ENCODE results near the gene ZBTB24.
"Not testable (repeated sequence)": the region's sequence is repeated elsewhere in the genome, so short reads cannot be mapped to it uniquely, and the experiment has no call there.

Gene ZBTB24

DNA sequence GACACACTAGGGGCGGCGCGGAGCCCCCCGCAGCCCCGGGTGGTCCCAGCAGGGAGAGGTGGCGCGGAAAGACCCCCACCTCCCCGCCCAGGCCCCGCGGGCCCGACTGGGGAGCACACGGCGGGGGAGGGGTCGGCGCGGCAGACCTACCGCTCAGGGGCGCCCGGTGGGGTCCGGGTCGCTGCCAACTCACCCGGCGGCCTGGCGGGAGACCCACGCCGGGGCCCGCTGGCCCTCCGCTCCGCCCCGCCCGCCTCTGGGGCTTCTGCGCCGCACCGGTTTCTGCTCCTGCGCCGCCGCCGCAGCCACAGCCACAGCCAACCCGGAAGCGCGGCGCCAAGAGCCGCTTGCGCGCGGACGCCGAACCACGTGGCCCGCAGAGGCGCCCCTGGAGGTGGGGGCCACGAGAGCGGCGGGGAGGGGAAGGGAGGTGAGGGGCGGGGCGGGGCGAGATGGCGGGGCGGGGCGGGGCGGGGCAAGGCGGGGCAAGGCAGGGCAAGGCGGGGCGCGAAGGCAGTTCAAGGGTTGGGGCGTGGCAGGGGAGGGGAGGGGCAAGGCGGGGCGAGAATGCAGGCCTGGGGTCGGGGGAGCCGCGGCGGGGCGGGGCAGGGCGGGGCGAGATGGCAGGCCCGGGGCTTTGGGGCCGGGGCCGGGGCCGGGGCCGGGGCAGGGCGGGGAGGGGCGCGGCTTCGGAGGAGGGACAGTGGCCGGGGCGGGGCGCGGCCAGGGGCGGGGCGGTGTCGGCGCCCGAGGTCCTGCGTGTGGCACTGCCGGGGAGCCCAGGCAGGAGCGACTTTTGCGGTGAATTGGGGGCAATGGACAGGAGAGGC, at the start of gene ZBTB24:
ZBTB24 (minus strand) TSS at position 315 of the 830 bp plus-strand sequence. CDS start 1,193 bp downstream, outside the sequence.
- DNase-seq (ENCODE audit: low spot score): peak; percentile 83

GRCh38 chr6:109531446-109531845, 48.4 kb upstream of the ZBTB24 start:
- DNase-seq (ENCODE audit: low spot score): no peak

GRCh38 chr6:109527989-109528388, 45.0 kb upstream of the ZBTB24 start:
- DNase-seq (ENCODE audit: low spot score): peak; percentile 17

- DNase-seq (ENCODE audit: low spot score): peak; percentile 42
Observed at GRCh38 chr6:109526905-109527628, 44.0 kb upstream of the ZBTB24 start.

- DNase-seq (ENCODE audit: low spot score): no peak
Observed at GRCh38 chr6:109524129-109524528, 41.1 kb upstream of the ZBTB24 start.

DNA sequence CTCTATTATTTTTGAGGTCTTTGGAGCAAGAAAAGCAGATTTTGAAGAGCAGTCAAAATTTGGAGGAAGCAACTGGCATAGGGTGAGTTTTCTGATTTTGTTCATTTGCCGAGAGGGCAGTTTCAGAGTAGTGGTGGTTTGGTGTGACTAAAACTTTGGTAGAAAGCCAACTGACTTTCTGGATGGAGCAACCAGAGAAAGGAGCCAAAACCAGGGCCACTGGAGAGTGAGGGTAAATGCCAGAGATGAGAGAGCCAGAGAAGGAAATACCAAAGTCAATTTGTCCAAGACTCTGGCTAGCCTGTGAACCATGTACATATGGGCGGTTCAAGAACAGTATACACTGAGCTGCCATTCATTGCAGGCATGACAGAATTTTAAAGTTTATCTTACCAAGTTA, 40.5 kb upstream of the ZBTB24 start:
- no peak for DNase-seq (ENCODE audit: low spot score)

DNA sequence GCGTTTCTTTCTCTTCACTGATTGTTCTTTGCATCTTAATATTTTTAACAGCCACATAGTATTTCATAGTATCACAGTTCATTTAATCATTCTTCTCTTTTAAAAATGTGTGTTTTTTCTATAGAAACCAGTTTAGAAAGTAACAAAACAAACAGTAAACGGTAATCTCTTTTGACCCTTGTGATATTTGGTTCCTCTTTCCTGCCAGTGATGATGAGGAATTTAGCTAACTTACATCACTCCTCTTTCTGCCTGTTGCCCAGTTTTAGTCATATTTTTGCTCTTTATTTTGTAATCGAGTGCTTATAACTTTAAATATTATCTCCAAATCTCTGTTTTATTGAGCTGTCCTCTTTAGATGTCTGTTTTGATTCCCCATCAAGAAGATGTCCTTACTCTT, 38.1 kb upstream of the ZBTB24 start:
- DNase-seq (ENCODE audit: low spot score): no peak

DNA sequence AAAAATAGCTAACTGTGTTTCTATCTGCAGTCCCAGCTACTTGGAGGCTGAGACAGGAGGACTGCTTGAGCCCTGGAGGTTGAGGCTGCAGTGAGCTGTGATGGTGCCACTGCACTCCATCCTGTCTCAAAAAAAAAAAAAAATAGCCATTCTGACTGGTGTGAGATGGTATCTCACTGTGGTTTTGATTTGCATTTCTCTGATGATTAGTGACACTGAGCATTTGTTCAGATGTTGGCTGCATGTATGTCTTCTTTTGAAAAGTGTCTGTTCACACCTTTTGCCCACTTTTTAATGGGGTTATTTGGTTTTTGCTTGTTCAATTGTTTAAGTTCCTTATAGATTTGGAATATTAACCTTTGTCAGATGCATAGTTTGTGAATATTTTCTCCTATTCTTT, 36.6 kb upstream of the ZBTB24 start:
- DNase-seq (ENCODE audit: low spot score): not testable (repeated sequence)

DNA sequence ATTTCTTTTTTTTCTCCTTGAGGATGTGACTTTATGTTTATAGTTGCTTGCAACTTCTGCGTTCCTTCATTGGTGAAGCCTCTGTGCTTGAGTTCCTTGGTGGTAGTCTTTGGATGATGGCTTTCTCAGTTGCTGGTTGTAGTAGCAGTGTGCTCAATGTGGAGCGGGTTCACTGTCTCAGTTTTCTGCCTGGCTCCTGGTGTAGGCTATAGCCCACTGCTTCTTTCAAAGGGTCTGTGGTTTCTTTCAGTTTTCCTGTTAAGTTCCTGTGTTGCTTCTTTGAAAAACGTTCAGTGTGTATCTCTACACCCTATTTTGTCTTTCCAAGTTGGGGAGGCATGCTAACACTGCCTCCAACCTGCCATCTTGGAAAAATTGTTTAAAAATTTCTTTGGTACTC, 33.9 kb upstream of the ZBTB24 start:
- DNase-seq (ENCODE audit: low spot score): no peak

GRCh38 chr6:109515781-109516409, 32.9 kb upstream of the ZBTB24 start:
- no peak for DNase-seq (ENCODE audit: low spot score)

- no peak for DNase-seq (ENCODE audit: low spot score)
Observed at GRCh38 chr6:109514946-109515345, 31.9 kb upstream of the ZBTB24 start.

DNA sequence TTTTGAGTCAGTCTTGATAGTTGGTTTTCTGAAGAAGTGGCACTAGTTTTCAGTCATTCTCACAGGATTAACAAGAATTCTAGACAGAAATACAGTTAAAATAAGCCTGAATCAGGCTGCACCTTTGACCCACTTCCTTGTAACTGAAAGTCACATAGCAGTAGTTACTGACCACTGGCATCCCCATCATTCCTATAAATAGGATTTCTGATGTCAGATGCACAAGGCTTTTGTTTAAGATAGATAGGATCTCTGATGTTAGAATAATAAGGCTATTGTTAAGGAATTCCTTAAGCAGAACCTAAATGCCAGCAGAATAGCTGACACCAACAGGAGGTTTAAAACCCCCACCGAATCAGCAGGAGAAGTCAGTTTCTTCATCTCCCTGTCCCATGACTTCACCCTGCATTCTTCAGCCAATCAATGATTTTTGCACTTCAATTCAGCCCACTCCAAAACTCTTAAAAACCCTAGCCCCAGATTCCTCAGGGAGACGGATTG, 30.6 kb upstream of the ZBTB24 start:
- no peak for DNase-seq (ENCODE audit: low spot score)

- no peak for DNase-seq (ENCODE audit: low spot score)
Observed at GRCh38 chr6:109512271-109512817, 29.3 kb upstream of the ZBTB24 start.

DNA sequence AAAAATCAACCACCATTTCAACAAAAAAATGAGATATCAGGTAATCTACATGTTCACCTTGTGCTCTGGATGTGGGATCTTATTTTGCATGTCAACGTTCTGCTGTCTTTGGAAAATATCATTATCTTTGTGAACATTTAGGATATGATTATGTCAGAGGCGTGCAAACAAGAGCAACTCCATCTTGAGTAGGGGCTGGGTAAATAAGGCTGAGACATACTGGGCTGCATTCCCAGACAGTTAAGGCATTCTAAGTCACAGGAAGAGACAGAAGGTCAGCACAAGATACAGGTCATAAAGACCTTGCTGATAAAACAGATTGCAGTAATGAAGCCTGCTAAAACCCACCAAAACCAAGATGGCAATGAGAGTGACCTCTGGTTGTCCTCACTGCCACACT, 28.8 kb upstream of the ZBTB24 start:
- DNase-seq (ENCODE audit: low spot score): no peak

- DNase-seq (ENCODE audit: low spot score): no peak
Observed at GRCh38 chr6:109510358-109510757, 27.3 kb upstream of the ZBTB24 start.

DNA sequence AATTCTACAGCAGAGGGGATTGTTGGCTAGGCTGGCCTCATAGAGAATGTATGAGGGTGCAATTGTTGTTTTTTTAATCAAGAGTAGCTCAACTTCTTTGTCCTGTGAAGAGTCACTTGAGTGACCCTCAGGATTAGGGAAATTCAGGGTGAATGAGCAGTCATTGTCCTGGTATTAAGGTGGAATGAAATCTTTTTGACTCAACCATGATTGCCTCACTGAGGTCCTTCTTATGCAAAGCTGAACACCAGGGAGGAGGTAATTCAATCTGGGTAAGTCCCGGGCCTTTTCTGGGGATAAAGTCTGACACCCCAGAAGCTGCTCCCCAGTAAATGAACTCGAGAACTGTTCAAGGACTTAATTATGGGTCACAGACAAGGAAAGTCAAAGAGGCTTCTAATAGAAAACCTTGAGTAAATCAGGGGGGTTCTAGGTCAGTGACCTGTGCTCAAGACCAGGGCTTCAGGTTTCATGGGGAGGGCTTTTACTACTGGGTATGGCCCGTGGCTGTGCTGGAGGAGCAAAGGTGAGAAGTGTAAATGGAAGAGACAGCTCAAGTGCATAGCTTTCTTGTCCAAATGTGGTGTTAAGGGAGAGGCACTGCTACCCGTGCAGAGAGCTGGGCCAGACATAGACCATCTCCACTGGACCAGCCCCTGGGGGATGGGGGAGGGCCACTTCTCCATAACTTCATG, 25.3 kb upstream of the ZBTB24 start:
- DNase-seq (ENCODE audit: low spot score): no peak

- DNase-seq (ENCODE audit: low spot score): no peak
Observed at GRCh38 chr6:109507490-109508072, 24.6 kb upstream of the ZBTB24 start.

- DNase-seq (ENCODE audit: low spot score): no peak
Observed at GRCh38 chr6:109506841-109507240, 23.8 kb upstream of the ZBTB24 start.

GRCh38 chr6:109506314-109506713, 23.3 kb upstream of the ZBTB24 start:
- DNase-seq (ENCODE audit: low spot score): no peak

DNA sequence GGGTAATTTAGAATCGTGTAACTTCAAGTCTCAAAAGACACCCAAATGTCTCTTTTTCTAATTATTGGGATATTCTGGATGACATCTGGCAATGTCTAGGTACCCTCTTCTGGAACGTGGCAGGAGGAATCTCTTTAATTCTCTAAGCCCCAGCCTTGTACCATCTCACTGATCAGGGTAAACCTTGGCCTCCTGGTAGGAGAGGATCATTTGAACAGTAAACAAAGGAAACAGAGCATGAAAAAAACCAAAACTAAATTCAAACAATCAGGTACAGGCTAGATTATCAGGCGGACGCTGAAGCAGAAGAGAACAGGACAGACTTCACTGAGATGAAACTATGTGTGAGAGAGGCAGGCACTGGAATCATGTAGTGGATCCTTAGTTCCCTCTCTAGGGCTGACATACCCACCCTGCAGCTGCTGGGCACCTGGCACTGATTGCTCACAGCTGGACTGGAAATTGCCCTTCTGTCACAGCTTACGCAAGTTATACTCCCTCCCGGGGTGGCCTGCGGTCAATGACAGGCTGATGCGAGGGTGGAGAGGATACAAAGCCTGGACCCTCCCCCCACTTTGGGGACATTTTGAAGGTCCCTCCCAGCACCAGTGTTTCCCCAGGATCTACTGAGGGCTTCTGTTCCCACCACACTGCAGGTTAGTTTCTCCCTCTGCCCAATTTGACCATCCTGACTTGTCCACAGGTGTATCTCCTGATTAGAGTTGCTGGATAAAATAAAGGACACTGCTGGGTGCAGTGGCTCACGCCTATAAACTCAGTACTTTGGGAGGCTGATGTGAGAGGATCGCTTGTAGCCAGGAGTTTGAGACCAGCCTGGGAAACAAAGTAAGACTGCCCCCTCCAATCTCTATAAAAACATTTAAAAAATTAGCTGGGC, 20.6 kb upstream of the ZBTB24 start:
- DNase-seq (ENCODE audit: low spot score): no peak
